Subcutaneous abdominal adipose tissue (tissue), 5 donors: ENCODE measurements around the gene EVC2.

Experiments used
- H3K27ac ChIP-seq: one replicate; pipeline ENCODE4 v1.7.0; 2013; ENCODE audit warnings: low read depth, mild to moderate bottlenecking, inconsistent platforms, low read length, moderate library complexity
- H3K27me3 ChIP-seq, 5 donors: one replicate each; pipeline ENCODE4 v1.7.0; 2013; ENCODE audit warnings: low read length in 5 of 5, inconsistent platforms in 1 of 5; ENCODE audit not compliant: control insufficient read depth in 5 of 5, insufficient read depth in 4 of 5
- H3K36me3 ChIP-seq, 5 donors: one replicate each; pipeline ENCODE4 v1.7.0; 2013; ENCODE audit warnings: low read length in 5 of 5; ENCODE audit not compliant: control insufficient read depth in 5 of 5, insufficient read depth in 5 of 5
- H3K4me1 ChIP-seq, 5 donors: one replicate each; pipeline ENCODE4 v1.7.0; 2013; ENCODE audit warnings: low read length in 5 of 5, mild to moderate bottlenecking in 3 of 5, moderate library complexity in 1 of 5; ENCODE audit not compliant: control insufficient read depth in 5 of 5, insufficient read depth in 5 of 5
- H3K4me3 ChIP-seq, 5 donors: one replicate each; pipeline ENCODE4 v1.7.0; 2013; ENCODE audit warnings: low read length in 5 of 5, low read depth in 1 of 5
- H3K9ac ChIP-seq, 5 donors: one replicate each; pipeline ENCODE4 v1.7.0; 2013; ENCODE audit warnings: low read length in 5 of 5, mild to moderate bottlenecking in 4 of 5, moderate library complexity in 3 of 5
- H3K9me3 ChIP-seq, 5 donors: one replicate each; pipeline ENCODE4 v1.7.0; 2013; ENCODE audit warnings: low read length in 5 of 5; ENCODE audit not compliant: control insufficient read depth in 5 of 5
- donor health status: healthy.
- donor health status: healthy.
- donor health status: healthy.
- donor health status: healthy.
- donor health status: healthy.

EVC2 gene

DNA sequence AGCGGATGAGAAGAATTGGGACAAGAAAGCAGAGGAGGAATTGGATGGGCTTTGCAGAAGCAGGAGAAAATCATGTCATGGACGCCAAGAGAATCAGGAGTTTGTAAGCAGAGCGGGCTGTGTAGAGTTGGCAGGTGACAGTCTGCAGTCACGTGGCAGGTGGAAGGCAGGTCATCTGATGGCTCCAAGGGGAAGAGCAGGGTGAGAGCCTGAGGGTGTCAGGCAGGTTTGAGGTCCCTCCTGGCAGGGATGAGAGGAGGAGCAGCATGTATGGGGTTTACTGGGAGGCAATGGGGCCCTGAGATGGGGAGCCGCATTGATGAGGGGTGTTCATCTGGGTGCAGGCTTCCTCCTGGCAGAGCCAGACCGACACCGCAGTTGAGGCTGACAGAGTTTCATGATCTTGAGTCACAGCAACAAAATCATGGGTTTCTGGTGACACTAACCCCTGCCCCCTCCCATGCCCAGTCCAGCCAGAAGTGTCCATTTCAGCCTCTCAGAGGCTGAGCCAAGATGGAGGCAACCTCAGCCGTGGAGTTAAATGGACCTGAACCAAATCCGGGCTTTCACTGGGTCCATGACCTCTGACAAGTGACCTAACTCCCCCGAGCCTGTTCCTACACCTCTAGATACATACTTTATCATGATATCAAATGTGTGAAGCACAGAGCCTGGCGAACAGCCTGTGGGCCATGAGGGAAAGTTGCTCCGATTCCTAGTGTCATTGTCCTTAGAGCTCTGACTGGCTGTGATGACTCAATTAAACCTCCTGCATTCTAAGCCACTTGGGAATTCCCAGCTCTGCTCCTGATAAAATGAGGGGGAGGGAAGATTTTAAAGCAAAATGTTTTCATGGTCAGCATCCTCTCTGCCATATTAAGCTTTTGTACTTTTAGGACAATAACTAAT, 38.7 kb upstream of the EVC2 start:
- H3K4me3 ChIP-seq = no peak overlapping the region
- no peak overlapping the region for H3K27ac ChIP-seq
- H3K27me3 ChIP-seq = no peaks in the 10 kb centered on the region
- peaks cover 0 to 9% (median 0%) of the 10 kb centered on the region in 5 donors for H3K4me1 ChIP-seq
- no peaks in the 10 kb centered on the region for H3K9me3 ChIP-seq
- H3K9ac ChIP-seq = no peak overlapping the region
- H3K36me3 ChIP-seq = peaks cover 23 to 52% (median 42%) of the 10 kb centered on the region in 5 donors

DNA sequence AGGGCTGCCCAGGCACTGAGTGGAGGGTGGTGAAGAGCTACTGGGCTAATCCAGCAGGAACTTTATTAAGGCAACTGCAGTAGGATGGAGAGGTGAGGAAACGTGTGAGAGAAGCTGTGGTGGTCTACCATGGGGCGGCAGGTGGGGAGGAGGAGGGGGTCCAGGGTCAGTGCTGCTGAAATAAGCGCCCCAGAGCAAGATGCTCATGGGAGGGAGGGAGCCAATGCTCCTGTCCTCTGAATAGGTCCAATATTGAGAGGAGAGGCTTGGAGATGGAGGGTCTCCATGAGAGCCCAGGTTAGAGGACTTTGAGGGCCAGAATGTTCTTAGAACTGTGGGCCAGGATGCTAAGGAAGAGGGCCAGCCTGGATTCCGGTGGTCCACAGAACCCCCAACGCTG, 37.9 kb upstream of the EVC2 start:
- Histone ChIP-seq H3K9ac (no peak overlapping the region), H3K27me3 (no peaks in the 10 kb centered on the region), H3K9me3 (no peaks in the 10 kb centered on the region), H3K4me1 (peaks cover 0 to 9% (median 0%) of the 10 kb centered on the region in 5 donors), H3K27ac (no peak overlapping the region), H3K4me3 (no peak overlapping the region), H3K36me3 (peaks cover 24 to 52% (median 44%) of the 10 kb centered on the region in 5 donors)

DNA sequence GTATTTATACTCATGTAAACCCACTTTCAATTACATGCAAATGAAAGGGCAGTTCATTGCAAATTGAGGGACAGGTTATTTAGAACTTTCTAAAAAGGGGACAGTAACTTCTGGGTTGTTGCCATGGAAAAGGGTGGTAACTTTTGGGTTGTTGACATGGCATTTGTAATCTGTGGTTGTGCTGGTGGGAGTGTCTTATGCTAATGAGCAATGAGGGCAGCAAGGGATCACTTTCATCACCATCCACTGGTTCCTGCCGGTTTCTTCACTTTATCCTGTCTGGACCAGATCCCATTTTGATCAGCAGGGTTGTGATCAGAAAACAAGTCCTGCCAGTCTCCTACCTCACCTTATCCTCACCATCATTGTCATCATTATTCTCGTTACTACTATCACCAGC, 34.6 kb upstream of the EVC2 start:
- Histone ChIP-seq H3K27ac (no peak overlapping the region), H3K4me3 (no peak overlapping the region), H3K36me3 (peaks cover 18 to 35% (median 31%) of the 10 kb centered on the region in 5 donors)

GRCh38 chr4:5742388-5742787, 34.0 kb upstream of the EVC2 start:
- Histone ChIP-seq H3K4me1 (peaks cover 0 to 6% (median 0%) of the 10 kb centered on the region in 5 donors), H3K4me3 (no peak overlapping the region), H3K27ac (no peak overlapping the region), H3K9me3 (peaks cover 0 to under 1% (median 0%) of the 10 kb centered on the region in 5 donors), H3K36me3 (peaks cover 18 to 35% (median 31%) of the 10 kb centered on the region in 5 donors), H3K27me3 (no peaks in the 10 kb centered on the region), H3K9ac (no peak overlapping the region)

More for the DNA sequence above, 34.6 kb upstream of the EVC2 start:
- Histone ChIP-seq H3K9me3 (no peaks in the 10 kb centered on the region), H3K4me1 (peaks cover 0 to 9% (median 0%) of the 10 kb centered on the region in 5 donors), H3K27me3 (no peaks in the 10 kb centered on the region), H3K9ac (no peak overlapping the region)

DNA sequence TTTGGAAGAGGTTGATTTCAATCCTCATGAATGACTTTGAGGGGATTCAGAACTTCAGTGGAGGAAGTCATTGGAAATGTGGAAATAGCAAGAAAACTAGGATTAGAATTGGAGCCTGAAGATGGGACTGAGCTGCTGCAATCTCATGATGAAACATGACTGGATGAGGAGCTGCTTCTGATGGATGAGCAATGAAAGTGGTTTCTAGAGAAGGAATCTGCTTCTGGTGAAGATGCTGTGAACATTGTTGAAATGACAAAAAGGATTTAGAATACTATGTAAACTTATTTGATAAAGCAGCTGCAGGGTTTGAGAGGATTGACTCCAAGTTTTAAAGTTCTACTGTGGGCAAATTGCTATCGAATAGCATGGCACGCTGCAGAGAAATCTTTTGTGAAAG, 29.7 kb upstream of the EVC2 start:
- H3K36me3 ChIP-seq = peaks cover 22 to 43% (median 37%) of the 10 kb centered on the region in 5 donors

GRCh38 chr4:5735463-5735862, 27.1 kb upstream of the EVC2 start:
- Histone ChIP-seq H3K9me3 (peaks cover 0 to 3% (median 0%) of the 10 kb centered on the region in 5 donors), H3K36me3 (peaks cover 4 to 44% (median 40%) of the 10 kb centered on the region in 5 donors), H3K27me3 (no peaks in the 10 kb centered on the region), H3K27ac (no peak overlapping the region), H3K4me3 (no peak overlapping the region), H3K9ac (no peak overlapping the region), H3K4me1 (no peaks in the 10 kb centered on the region)

More for the DNA sequence above, 29.7 kb upstream of the EVC2 start:
- Histone ChIP-seq H3K27me3 (no peaks in the 10 kb centered on the region), H3K27ac (no peak overlapping the region), H3K9ac (no peak overlapping the region), H3K9me3 (peaks cover 0 to 3% (median 0%) of the 10 kb centered on the region in 5 donors), H3K4me3 (no peak overlapping the region), H3K4me1 (no peaks in the 10 kb centered on the region)

GRCh38 chr4:5734853-5735252, 26.5 kb upstream of the EVC2 start:
- no peaks in the 10 kb centered on the region for H3K27me3 ChIP-seq

GRCh38 chr4:5732158-5732557, 23.8 kb upstream of the EVC2 start:
- Histone ChIP-seq H3K9ac (no peak overlapping the region), H3K4me1 (no peaks in the 10 kb centered on the region), H3K4me3 (no peak overlapping the region), H3K9me3 (peaks cover 0 to under 1% (median 0%) of the 10 kb centered on the region in 5 donors), H3K27me3 (no peaks in the 10 kb centered on the region), H3K36me3 (peaks cover 2 to 51% (median 48%) of the 10 kb centered on the region in 5 donors), H3K27ac (no peak overlapping the region)

More at GRCh38 chr4:5734853-5735252, 26.5 kb upstream of the EVC2 start:
- peaks cover 0 to 3% (median 0%) of the 10 kb centered on the region in 5 donors for H3K9me3 ChIP-seq
- peaks cover 4 to 47% (median 45%) of the 10 kb centered on the region in 5 donors for H3K36me3 ChIP-seq
- H3K4me3 ChIP-seq = no peak overlapping the region
- no peak overlapping the region for H3K27ac ChIP-seq
- H3K4me1 ChIP-seq = no peaks in the 10 kb centered on the region
- H3K9ac ChIP-seq = no peak overlapping the region

GRCh38 chr4:5730993-5731990, 22.9 kb upstream of the EVC2 start:
- Histone ChIP-seq H3K27ac (no peak overlapping the region), H3K4me3 (no peak overlapping the region), H3K9ac (no peak overlapping the region), H3K27me3 (no peaks in the 10 kb centered on the region), H3K36me3 (peaks cover 0 to 51% (median 47%) of the 10 kb centered on the region in 5 donors), H3K9me3 (no peaks in the 10 kb centered on the region), H3K4me1 (no peaks in the 10 kb centered on the region)
